SH-SY5Y (cell line): ENCODE results near the gene NPHS1.

Source experiments
- GATA2 ChIP-seq: IDR thresholded peaks from 2 replicates; pipeline ENCODE4 v1.6.1; 2011; ENCODE audit warnings: mild to moderate bottlenecking, low read depth, low read length
- GATA3 ChIP-seq: IDR thresholded peaks from 2 replicates; pipeline ENCODE4 v1.6.1; 2011; ENCODE audit warnings: low read depth, mild to moderate bottlenecking, low read length, moderate library complexity

- TF ChIP-seq GATA2 (no peak), GATA3 (no peak)
These were observed 58.7 kb downstream of the NPHS1 start for GRCh38 chr19:35793381-35794165.
